Measurements from ENCODE around the gene ENPP7.

- TF ChIP-seq CTCF (IDR thresholded peaks at IDR 0.05) = no peak
- TF ChIP-seq POLR2A (IDR thresholded peaks at IDR 0.05) = no peak
- no peak for TF ChIP-seq EP300 (IDR thresholded peaks at IDR 0.05)
These were observed 20.2 kb downstream of the ENPP7 start for GRCh38 chr17:79750650-79751545.
